PFSK-1 (cell line): ENCODE measurements around the gene GPC4.

Experiments
- FOXP2 ChIP-seq: optimal IDR thresholded peaks from 2 replicates; pipeline ENCODE3; 2011; ENCODE audit warnings: borderline replicate concordance, control low read depth, inconsistent platforms; ENCODE audit not compliant: insufficient read depth; ENCODE audit errors: extremely low read length, extremely low read depth
- POLR2AphosphoS5 ChIP-seq: IDR thresholded peaks from 2 replicates; pipeline ENCODE4 v1.6.1; 2012; ENCODE audit warnings: low read depth, mild to moderate bottlenecking, control low read depth, low read length, moderate library complexity
- REST ChIP-seq, 2 experiments: IDR thresholded peaks; 2 replicates each; pipeline versions ENCODE4 v1.6.1 to v1.8.0; 2011 to 2012; ENCODE audit warnings: low read depth in 2 of 2, low read length in 2 of 2, control low read depth in 1 of 2, inconsistent platforms in 1 of 2, mild to moderate bottlenecking in 1 of 2, moderate library complexity in 1 of 2; ENCODE audit not compliant: insufficient read depth in 1 of 2
- SIN3A ChIP-seq: IDR thresholded peaks from 2 replicates; pipeline ENCODE4 v1.6.1; 2012; ENCODE audit warnings: mild to moderate bottlenecking, low read length, moderate library complexity, borderline replicate concordance; ENCODE audit not compliant: insufficient read depth
- TAF1 ChIP-seq: IDR thresholded peaks from 2 replicates; pipeline ENCODE4 v1.6.1; 2012; ENCODE audit warnings: low read length, control low read depth, borderline replicate concordance; ENCODE audit not compliant: insufficient read depth

The GPC4 gene

GRCh38 chrX:133337250-133337649 is 78.0 kb downstream of the GPC4 start:
- TF ChIP-seq FOXP2 (no peak), SIN3A (no peak), REST (IDR thresholded peaks at IDR 0.05; ENCODE audit: insufficient read depth in 1 of 2, low read depth in 2 of 2, low read length in 2 of 2) (no peak), POLR2AphosphoS5 (no peak), TAF1 (no peak)

GRCh38 chrX:133335027-133335426 is 80.3 kb downstream of the GPC4 start:
- TF ChIP-seq TAF1, result no peak
- no peak for TF ChIP-seq POLR2AphosphoS5
- TF ChIP-seq REST (IDR thresholded peaks at IDR 0.05; ENCODE audit: insufficient read depth in 1 of 2, low read depth in 2 of 2, low read length in 2 of 2), result no peak
- TF ChIP-seq FOXP2, result no peak
- TF ChIP-seq SIN3A, result no peak

GRCh38 chrX:133333154-133333750 is 82.0 kb downstream of the GPC4 start:
- TF ChIP-seq TAF1, result no peak
- TF ChIP-seq REST (IDR thresholded peaks at IDR 0.05; ENCODE audit: insufficient read depth in 1 of 2, low read depth in 2 of 2, low read length in 2 of 2), result no peak
- no peak for TF ChIP-seq SIN3A
- no peak for TF ChIP-seq FOXP2
- no peak for TF ChIP-seq POLR2AphosphoS5

- no peak for TF ChIP-seq SIN3A
Measured at GRCh38 chrX:133332737-133333136, 82.6 kb downstream of the GPC4 start.

GRCh38 chrX:133330956-133331355 is 84.3 kb downstream of the GPC4 start:
- TF ChIP-seq FOXP2 (no peak), SIN3A (no peak), TAF1 (no peak), REST (IDR thresholded peaks at IDR 0.05; ENCODE audit: insufficient read depth in 1 of 2, low read depth in 2 of 2, low read length in 2 of 2) (no peak)
